GM18951 (cell line): ENCODE measurements around the gene VWA1.
A peak's percentile ranks its signal among the peaks of the same experiment; 100 is the strongest.

ENCODE experiments used
- POLR2A ChIP-seq: IDR thresholded peaks from 4 replicates; pipeline ENCODE4 v1.6.1; 2011; ENCODE audit warnings: mild to moderate bottlenecking; ENCODE audit not compliant: insufficient read length, insufficient read depth; ENCODE audit errors: extremely low read depth
- in situ Hi-C: fragments of 300-500 bp; cut with MboI; formaldehyde crosslinking; loops from one replicate; pipeline ENCODE4 v1.12.0; 2022; ENCODE audit warnings: low sequenced_read_pairs, mixed read lengths, inconsistent platforms; ENCODE audit not compliant: unreplicated experiment

Gene VWA1

DNA sequence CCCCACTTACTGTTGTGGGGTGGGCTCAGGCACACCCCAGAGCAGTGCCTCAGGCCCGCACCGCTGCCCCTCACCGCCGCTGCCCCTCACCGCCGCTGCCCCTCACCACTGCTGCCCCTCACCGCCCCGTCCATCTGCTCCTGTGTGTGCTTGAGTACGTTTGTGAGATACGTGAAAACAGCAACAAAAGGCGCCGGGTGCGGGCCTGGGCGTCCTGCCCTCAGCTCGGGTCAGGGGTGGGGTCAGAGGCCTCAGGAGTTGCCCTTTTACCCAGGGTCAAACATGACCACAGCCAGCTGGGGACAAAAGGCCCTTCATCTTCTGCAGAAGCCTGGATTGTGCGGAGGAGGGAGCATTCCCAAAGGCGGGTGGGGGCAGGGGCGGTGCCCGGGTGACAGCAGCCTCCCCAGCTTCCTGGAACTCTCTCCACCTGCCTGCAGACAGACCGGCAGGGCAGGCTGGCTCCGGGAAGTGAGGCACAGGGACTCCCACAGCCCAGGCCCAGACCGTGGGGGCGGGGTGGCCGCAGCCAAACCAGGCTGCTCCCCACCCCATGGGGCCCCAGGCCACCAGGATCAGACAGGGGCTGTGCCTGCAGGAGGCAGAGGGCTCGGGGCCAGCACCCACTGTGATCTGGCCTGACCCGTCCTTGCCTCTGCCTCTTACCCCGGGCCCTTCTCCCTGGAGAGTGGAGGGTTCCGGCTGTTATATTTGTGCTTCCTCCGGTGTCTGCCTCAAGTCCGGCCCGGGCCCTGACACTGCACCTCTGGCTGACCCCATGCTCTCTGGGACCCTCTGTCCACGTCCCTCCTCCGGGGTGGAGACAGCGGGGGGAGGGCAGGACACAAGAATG, 2.3 kb upstream of the VWA1 start:
- TF ChIP-seq POLR2A = no peak
- in situ Hi-C loops = no loop called here

GRCh38 chr1:1433804-1434130, 1.7 kb upstream of the VWA1 start:
- in situ Hi-C loops = no loop called here

GRCh38 chr1:1434131-1434823, 1.2 kb upstream of the VWA1 start:
- TF ChIP-seq POLR2A = no peak
- in situ Hi-C loops = no loop called here

More at GRCh38 chr1:1433804-1434130, 1.7 kb upstream of the VWA1 start:
- no peak for TF ChIP-seq POLR2A

- in situ Hi-C loops = no loop called here
- TF ChIP-seq POLR2A = no peak
Observed at GRCh38 chr1:1434824-1435105, 725 bp upstream of the VWA1 start.

DNA sequence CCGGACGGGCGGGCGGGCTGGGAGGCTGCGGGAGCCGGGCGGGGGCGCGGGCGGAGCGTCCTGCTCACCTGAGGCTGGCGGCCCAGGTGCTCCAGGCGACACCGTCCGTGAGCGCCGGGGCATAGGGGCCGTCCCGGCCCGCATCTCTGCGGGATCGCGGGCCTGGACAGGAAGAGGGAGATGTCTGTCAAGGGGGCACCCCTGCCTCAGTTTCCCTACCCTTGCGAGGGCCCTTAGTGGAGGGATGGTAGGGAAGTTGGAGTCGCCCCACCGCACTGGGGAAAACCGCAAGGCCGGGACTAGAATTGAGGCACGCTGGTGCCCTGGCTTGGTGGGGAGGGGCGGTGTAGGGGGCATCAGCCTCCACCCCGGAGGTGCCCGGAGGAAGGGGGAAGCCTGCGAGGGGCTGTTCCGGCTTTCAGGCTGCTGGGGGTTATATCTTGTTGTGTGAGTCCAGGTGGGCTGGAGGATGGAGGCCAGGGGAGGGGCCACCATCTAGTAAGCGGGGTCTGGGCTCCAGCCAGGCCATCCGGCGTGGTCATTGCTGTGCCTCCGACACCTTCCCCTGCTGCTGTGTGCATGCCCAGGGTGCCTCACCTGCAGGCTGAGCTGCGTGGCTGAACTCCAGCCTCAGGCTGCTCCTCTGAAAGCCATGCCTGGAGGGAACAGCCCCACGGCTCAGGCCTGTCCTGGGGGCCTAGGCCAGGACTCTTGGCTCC, 580 bp downstream of the VWA1 start:
- in situ Hi-C loops = no loop called here
- no peak for TF ChIP-seq POLR2A

DNA sequence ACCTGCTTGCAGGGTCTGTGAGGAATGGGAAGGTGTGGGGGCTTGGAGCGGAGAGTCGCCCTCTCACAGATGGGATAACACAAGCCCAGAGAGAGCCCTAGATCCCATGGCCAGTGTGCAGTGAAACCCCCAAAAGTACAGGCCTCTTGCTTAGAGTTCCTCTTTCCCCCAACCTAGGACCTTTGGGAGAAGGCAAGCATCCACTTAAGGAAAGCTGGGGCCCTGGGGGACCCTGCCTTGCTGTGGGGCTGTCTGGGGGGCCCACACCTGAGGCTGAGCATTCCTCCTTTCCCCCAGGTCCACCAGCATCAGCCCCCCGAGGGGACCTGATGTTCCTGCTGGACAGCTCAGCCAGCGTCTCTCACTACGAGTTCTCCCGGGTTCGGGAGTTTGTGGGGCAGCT, 1.1 kb downstream of the VWA1 start:
- no peak for TF ChIP-seq POLR2A
- in situ Hi-C loops = no loop called here

GRCh38 chr1:1437033-1437903, 1.8 kb downstream of the VWA1 start:
- TF ChIP-seq POLR2A = no peak
- in situ Hi-C loops = no loop called here

- peak; percentile 54 for TF ChIP-seq POLR2A
- in situ Hi-C loops = no loop called here
Observed at GRCh38 chr1:1437904-1438376, 2.5 kb downstream of the VWA1 start.

DNA sequence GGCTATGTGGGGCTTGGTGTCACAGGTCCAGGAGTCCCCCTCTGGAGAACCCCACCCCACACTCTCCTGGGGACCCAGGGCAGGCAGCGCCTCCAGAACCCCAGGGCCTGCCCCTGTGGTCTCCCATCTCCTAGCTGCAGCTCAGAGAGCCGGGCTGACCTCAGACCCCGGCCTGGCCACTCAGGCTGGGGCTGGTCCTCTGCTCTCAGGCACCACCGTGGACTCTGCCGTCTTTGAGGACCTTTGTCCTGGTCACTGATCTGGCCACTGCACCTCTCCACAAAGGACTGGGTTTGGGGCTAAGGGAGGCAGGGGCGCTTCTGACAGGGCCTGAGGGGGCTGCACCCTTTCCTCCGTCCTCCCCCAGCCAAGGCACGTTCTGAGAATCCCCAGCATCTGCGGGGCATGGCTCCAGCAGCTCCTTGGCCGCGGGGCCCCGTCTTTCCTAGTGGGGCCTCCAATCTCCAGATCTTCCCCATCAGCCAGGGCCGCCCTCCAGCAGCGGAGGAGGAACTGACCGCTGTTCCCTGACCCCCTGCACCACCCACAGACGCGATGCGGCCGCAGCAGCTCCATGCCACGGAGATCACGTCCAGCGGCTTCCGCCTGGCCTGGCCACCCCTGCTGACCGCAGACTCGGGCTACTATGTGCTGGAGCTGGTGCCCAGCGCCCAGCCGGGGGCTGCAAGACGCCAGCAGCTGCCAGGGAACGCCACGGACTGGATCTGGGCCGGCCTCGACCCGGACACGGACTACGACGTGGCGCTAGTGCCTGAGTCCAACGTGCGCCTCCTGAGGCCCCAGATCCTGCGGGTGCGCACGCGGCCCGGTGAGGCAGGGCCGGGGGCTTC, 3.3 kb downstream of the VWA1 start:
- TF ChIP-seq POLR2A = no peak
- in situ Hi-C loops = no loop called here

DNA sequence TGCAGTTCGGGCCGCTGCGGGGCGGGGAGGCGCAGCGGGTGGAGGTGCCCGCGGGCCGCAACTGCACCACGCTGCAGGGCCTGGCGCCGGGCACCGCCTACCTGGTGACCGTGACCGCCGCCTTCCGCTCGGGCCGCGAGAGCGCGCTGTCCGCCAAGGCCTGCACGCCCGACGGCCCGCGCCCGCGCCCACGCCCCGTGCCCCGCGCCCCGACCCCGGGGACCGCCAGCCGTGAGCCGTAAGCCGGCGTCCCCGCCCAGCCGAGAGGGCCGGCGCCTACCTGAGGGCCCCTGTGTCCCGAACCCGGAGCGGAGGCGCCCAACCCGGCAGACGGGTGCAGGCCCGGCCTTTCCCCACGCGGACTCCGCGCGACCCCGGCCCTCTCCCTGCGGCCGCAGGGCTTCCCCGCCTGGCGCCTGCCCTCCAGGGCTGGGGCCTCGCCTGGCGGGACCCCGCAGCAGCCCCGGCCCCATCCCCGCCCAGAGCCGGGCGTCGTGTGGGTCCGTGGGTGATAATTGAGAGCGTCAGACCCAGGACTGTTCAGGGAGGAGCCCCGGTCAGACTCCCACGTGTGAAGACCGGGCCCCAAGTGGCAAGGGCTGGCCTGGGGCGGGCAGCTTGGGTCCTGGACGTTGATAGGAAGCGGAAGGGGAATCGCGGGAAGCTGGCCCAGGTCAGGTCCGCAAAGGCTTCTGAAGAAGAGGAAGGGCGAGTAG, 4.2 kb downstream of the VWA1 start:
- TF ChIP-seq POLR2A = no peak
- in situ Hi-C loops = no loop called here

DNA sequence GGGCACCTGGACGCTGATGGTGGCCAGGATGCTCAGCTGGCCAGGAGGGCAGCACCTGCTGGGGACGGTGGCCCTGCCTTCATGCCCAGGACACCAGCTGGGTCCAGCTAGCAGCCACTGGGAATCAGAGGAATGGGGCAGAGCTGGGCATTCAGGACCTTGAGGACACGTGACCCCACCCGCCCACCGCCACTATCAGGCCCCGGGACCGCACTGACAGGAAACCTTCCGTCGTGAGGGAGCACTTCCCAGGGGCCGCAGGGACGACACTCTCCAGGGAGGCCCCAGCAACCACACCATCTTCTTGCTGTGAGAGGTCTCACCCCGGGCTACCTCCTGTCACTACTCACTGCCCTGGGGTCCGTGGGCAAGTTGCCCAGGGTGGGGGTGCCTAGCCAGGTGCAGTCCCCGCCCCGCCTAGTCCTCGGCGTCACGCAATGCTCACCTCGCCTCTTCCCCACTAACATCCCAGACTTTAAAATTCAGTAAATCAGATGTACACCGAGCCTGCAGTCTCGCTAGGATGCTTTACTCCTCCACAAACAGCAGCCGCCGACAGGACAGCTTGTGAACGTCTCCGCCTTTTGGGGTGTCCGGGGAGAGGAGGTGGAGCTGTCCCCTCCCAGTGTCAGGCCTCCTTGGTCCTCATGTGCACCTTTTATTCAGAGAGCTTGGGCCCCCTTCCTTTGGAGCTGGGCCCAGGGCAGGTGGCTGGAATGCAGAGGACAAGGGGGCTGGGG, 4.9 kb downstream of the VWA1 start:
- no peak for TF ChIP-seq POLR2A
- in situ Hi-C loops = no loop called here
